Stimulated activated memory B cell treated with anti-CD40 and anti-IgM and Interleukin-4, amounts not matched to agents 10 μg/mL and 1 μg/mL and 100 μg/mL, for 72 hours (primary cell): ENCODE measurements around the gene TSFM.
"Not testable (repeated sequence)": the region's sequence is repeated elsewhere in the genome, so short reads cannot be mapped to it uniquely, and the experiment has no call there.

Experiments
- ATAC-seq: fragments of 150-1000 bp; cut with Tn5 transposase; 2 replicates; pipeline ENCODE4 v1.10.0; 2021
- H3K27ac Mint-ChIP-seq: one replicate; pipeline ENCODE4 v1.8.0; 2022; ENCODE audit warnings: mild to moderate bottlenecking, mixed read lengths
- H3K27me3 Mint-ChIP-seq: one replicate; pipeline ENCODE4 v1.8.0; 2022; ENCODE audit warnings: mixed read lengths
- H3K36me3 Mint-ChIP-seq: one replicate; pipeline ENCODE4 v1.8.0; 2022; ENCODE audit warnings: mixed read lengths
- H3K4me1 Mint-ChIP-seq: one replicate; pipeline ENCODE4 v1.8.0; 2022; ENCODE audit warnings: mixed read lengths
- H3K4me3 Mint-ChIP-seq: one replicate; pipeline ENCODE4 v1.8.0; 2022; ENCODE audit warnings: mild to moderate bottlenecking, moderate library complexity, mixed read lengths
- H3K9me3 Mint-ChIP-seq: one replicate; pipeline ENCODE4 v1.8.0; 2022; ENCODE audit warnings: mixed read lengths

The TSFM gene

DNA sequence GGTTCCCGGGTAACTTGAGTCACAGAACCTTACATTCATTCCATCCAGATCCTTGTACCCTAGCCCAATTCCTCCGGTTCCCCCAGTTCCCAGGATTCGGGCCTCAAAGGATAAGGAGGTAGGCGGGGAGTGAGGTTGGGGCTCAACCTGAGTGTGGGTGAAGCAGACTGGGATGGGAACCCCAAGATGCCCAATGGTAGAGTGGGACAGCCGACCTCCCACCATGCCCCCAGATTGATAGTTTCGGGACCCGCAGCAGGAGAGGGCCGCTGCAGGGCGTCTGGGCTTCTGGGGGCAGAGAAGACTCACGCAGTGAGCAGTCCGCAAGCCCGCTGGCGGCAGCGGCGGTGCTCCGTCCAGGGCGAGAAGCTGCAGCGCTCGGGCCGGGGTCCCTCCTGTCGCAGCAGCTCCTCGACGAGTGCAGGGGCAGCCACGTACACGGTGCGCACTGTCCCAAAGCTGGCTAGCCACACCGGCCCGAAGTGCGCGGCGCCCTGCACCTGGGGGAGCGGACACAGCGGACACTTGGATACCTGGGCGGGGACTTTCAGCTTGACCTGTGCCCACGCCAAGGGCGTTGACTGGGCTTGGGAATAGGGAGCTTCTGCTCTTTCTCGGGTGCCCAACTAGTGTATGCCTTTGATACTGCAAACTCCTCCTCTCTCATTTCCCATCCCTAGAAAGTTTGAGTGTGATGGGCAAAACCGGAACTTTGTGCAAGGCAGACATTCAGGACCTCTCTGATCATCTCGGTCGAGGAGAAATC, 16.7 kb upstream of the TSFM start:
- H3K9me3 Mint-ChIP-seq, result no peaks in the 10 kb centered on the region
- ATAC-seq, result peak; percentile 25
- peak overlapping the region; percentile 85 for H3K4me3 Mint-ChIP-seq
- H3K27me3 Mint-ChIP-seq, result peaks cover 19% of the 10 kb centered on the region
- peak overlapping the region; percentile 77 for H3K27ac Mint-ChIP-seq
- H3K36me3 Mint-ChIP-seq, result peaks cover 30% of the 10 kb centered on the region
- peaks cover 49% of the 10 kb centered on the region for H3K4me1 Mint-ChIP-seq

DNA sequence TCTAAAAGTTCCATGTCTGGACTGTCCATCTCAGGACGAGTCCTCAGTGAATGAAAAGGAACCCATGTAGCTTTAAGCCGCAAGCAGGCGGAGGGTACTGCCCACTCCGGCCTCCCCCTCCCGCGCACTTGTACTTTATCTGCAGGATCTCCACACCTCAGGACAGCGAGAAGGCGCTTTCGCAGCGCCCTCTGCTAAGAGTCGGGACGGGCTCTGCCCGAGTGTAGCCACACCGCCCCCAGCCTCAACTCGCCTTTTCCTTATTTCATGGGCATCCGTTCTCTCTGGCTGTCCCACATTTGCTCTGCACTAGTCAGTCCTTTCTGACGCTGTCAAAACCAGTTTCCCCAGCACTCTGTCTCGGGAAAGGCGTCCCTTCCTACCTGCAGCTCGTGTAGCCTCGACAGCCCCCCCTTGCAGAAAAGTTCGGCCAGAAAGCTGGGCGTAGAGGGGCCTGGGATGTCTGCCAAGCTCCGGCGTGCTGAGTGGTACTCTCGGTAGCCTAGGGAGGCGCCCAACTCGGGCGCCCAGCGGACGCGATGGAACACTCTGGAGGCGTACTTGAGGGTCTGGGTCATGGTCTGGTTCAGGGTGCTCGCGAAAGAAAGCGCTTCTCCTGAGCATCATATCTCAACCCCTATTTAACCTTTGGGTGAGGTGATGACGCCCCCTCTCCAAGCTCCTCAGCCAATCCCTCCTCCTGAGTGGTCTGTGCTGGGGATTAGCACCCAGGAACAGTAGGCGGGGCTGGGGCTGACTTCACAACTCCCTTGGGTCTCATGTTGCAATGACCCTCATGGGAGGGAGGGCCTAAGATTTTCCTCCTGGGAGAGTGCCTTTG, 15.9 kb upstream of the TSFM start, which contains the start of gene CYP27B1:
Gene CYP27B1 (minus strand): TSS at position 615 of the 841 bp plus-strand sequence. CDS start 37 bp downstream, at position 578.
- no peaks in the 10 kb centered on the region for H3K9me3 Mint-ChIP-seq
- H3K4me1 Mint-ChIP-seq, result peaks cover 52% of the 10 kb centered on the region
- no peak for ATAC-seq
- H3K27ac Mint-ChIP-seq, result no peak within 1 kb of the TSS
- H3K36me3 Mint-ChIP-seq, result peaks cover 27% of the 10 kb centered on the region
- peaks cover 19% of the 10 kb centered on the region for H3K27me3 Mint-ChIP-seq
- peak within 1 kb of the TSS; percentile 85 for H3K4me3 Mint-ChIP-seq

DNA sequence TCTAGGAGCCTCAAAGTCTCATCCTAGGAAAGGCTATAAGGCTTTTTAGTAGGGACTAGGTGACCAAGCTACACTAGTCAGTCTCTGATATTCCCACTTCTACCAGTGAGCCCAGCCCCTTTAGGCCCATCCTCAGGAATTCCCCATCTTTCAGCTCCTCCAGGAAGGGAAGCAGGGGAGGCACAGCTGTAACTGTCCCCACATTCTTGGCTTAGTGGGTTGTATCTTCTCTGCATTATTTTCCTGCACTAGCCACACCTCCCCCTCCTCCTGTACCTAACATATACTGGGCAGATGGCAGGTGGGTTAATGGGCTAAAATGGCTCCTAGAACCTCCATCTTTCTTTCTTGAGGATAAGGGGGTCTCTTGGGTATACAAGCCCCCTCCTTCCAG, 15.3 kb upstream of the TSFM start:
- Mint-ChIP-seq H3K27me3 (peaks cover 19% of the 10 kb centered on the region), H3K27ac (no peak overlapping the region), H3K4me3 (no peak overlapping the region), H3K36me3 (peaks cover 27% of the 10 kb centered on the region), H3K9me3 (no peaks in the 10 kb centered on the region), H3K4me1 (peaks cover 56% of the 10 kb centered on the region)
- no peak for ATAC-seq

DNA sequence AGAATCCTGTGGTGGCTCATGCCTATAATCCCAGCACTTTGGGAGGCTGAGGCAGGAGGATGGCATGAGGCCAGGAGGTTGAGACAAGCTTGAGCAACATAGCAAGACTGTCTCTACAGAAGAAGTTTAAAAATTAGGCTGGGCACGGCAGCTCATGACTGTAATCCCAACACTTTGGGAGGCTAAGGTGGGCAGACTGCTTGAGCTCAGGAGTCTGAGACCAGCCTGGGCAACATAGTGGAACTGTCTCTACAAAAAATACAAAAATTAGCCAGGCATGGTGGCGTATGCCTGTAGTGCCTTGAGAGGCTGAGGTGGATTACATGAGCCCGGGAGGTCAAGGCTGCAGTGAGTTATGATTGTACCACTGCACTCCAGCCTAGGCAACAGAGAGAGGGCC, 14.7 kb upstream of the TSFM start:
- peaks cover 59% of the 10 kb centered on the region for H3K4me1 Mint-ChIP-seq
- no peak for ATAC-seq
- H3K27ac Mint-ChIP-seq, result no peak overlapping the region
- H3K27me3 Mint-ChIP-seq, result peaks cover 19% of the 10 kb centered on the region
- no peaks in the 10 kb centered on the region for H3K9me3 Mint-ChIP-seq
- peaks cover 27% of the 10 kb centered on the region for H3K36me3 Mint-ChIP-seq
- H3K4me3 Mint-ChIP-seq, result no peak overlapping the region

DNA sequence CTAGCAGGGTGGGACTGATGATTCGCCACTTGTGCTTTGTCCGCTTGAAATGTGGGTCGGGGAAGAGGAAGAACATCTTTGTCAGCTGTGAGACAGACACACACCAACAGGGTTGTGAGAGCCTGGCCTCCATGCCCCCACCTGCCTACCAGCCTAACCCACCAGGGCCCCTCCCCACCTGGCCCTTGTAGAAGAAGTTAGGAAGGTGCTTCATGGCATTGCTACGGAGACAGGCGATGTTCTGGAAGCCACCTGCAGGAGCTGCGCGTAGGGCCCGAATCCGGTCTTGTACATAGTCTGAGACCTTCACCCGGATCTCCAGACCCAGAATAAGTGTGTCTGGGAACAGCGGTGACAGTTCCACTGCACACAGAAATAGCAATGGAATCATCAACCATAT, 13.0 kb upstream of the TSFM start:
- no peak overlapping the region for H3K27ac Mint-ChIP-seq
- no peaks in the 10 kb centered on the region for H3K9me3 Mint-ChIP-seq
- peaks cover 27% of the 10 kb centered on the region for H3K36me3 Mint-ChIP-seq
- no peak for ATAC-seq
- peaks cover 19% of the 10 kb centered on the region for H3K27me3 Mint-ChIP-seq
- no peak overlapping the region for H3K4me3 Mint-ChIP-seq
- H3K4me1 Mint-ChIP-seq, result peaks cover 56% of the 10 kb centered on the region

DNA sequence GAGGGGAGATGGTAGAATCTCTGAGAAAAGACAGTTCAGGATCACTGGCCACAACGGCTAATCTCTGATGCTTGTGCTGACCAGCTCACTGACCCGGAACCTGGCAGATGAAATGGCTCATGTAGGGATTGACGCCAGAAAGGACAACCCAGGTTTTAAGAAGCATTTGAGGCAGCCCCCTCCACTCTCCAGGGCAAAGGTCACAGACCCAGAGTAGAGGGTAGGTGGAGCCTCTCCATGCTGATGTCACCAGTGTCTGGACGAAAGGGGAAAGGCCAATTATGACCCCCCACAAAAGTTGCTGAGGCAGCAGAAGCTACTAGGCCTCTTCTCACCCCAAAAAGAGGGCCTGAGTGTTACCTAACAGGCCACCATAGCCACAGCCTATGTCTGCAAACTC, 11.9 kb upstream of the TSFM start:
- Mint-ChIP-seq H3K27me3 (peaks cover 10% of the 10 kb centered on the region), H3K36me3 (peaks cover 27% of the 10 kb centered on the region), H3K27ac (no peak overlapping the region), H3K4me3 (no peak overlapping the region), H3K9me3 (no peaks in the 10 kb centered on the region), H3K4me1 (peaks cover 46% of the 10 kb centered on the region)
- no peak for ATAC-seq

DNA sequence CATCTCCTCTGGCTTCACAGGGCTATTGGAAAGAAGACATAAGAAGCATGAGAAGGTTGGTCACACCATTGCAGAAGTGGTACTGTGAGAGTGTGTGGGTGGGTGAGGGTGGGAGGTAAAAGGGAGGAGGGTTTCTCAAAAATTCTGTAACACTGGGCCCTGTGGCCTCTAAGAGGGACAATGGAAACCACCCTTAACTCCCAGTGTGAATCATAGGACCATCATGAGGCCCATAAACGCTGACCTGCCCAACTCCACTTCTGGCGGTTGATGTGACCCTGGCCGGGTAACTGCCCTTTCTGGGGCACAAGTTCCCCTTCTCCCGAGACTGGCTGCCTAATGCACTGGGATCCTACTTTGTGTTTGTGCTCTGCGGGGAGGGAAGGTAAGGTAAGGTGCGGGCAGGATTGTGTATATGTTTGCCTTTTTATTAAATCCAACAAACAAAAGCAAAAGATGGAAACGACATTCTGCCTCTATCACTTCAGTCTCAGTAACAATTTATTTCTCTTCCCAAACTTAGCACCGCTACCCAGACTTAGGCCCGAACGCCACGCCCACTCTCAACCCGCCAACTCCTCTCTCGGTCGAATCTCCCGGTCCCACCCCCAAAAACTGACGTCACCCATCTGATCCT, 11.2 kb upstream of the TSFM start:
- peak; percentile 84 for ATAC-seq

DNA sequence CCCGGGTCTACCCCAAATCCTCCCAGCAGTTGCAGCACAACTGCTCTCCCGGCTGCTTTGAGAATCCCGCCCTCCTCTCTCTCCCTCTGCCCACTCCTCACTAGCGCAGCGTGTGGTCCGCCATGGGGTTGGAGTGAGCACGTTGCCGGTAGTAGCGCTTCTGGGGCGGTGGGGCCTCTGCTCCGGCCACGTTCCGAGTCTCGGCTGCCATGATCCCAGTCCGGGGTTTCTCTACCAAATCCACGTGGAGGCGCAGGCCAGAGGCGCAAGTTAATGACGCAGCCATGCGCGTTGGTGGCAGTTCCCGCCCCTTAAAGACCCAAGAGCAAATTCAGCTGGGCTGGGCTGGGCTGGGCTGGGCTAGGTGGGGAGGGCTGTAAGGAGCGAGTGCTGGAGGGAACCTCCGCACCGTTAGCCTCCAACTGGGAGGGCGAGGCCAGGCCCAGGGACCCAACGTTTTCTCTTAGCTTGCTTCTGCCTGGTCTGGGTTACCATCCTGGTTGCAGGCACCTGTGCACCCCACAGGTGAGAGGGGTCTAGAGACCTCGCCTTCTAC, 10.6 kb upstream of the TSFM start, which contains the start of gene METTL1:
Gene METTL1 (minus strand): TSS at position 233 of the 556 bp plus-strand sequence. CDS start 22 bp downstream, at position 211.
- Mint-ChIP-seq H3K27me3 (peaks cover 1% of the 10 kb centered on the region), H3K4me1 (peaks cover 38% of the 10 kb centered on the region), H3K4me3 (peak within 1 kb of the TSS; percentile 97), H3K9me3 (no peaks in the 10 kb centered on the region), H3K27ac (peak within 1 kb of the TSS; percentile 86), H3K36me3 (peaks cover 27% of the 10 kb centered on the region)
- peak; percentile 96 for ATAC-seq

More for the DNA sequence above, 11.2 kb upstream of the TSFM start:
- peaks cover 44% of the 10 kb centered on the region for H3K4me1 Mint-ChIP-seq
- H3K27me3 Mint-ChIP-seq, result peaks cover 7% of the 10 kb centered on the region
- H3K9me3 Mint-ChIP-seq, result no peaks in the 10 kb centered on the region
- H3K27ac Mint-ChIP-seq, result peak overlapping the region; percentile 86
- peak overlapping the region; percentile 97 for H3K4me3 Mint-ChIP-seq
- peaks cover 27% of the 10 kb centered on the region for H3K36me3 Mint-ChIP-seq

DNA sequence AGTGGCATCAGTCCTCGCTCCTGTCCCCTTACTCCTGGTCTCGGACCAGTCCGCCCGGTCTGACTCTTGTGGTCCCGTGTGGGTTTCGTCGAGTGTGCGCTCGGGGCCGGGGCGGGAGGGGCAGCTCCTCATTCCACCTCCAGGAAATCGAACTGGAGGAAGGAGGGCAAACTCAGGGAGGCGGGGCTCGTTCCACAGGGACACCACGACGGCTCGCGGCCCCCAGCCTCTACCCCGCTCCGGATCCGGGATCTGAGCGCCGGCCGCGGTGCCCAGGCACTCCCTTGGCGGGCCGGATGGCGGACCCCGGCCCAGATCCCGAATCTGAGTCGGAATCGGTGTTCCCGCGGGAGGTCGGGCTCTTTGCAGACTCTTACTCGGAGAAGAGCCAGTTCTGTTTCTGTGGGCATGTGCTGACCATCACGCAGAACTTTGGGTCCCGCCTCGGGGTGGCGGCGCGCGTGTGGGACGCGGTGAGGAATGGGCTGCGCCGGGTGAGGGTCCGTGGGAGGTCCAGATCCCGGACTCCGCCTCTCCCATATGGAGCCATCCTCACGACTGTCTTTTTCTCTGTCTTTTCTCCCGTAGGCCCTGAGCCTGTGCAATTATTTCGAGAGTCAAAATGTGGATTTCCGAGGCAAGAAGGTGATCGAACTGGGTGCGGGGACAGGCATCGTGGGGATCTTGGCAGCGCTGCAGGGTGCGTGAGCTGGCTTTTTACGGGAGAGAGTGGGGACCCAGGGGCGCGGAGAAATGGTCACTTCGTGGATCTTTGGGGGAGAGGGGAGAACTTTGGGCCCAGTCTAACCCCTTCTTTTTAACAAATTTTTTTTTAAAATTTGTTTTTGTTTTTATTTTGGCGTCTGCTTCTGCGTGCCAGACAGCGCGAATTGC, 9.9 kb upstream of the TSFM start, which contains the start of gene EEF1AKMT3:
Gene EEF1AKMT3 (plus strand): TSS at position 186 of the 894 bp plus-strand sequence. CDS start 111 bp downstream, at position 297.
- H3K27me3 Mint-ChIP-seq, result no peaks in the 10 kb centered on the region
- H3K27ac Mint-ChIP-seq, result peak within 1 kb of the TSS; percentile 86
- H3K36me3 Mint-ChIP-seq, result peaks cover 27% of the 10 kb centered on the region
- no peaks in the 10 kb centered on the region for H3K9me3 Mint-ChIP-seq
- H3K4me1 Mint-ChIP-seq, result peaks cover 31% of the 10 kb centered on the region
- peak within 1 kb of the TSS; percentile 97 for H3K4me3 Mint-ChIP-seq
- peak; percentile 34 for ATAC-seq

DNA sequence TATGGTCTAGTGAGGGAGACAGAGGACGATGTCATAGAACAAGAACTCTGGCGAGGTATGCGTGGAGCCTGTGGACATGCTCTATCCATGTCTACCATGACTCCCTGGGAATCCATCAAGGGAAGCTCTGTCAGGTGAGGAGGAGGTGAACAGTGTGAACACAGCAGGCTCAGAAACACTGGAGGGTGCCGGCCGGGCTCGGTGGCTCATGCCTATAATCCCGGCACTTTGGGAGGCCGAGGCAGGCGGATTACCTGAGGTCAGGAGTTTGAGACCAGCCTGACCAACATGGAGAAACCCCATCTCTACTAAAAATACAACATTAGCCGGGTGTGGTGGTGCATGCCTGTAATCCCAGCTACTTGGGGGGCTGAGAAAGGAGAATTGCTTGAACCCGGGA, 8.0 kb upstream of the TSFM start:
- Mint-ChIP-seq H3K36me3 (peaks cover 12% of the 10 kb centered on the region), H3K4me1 (peaks cover 31% of the 10 kb centered on the region)
- H3K9me3 Mint-ChIP-seq, H3K27me3 Mint-ChIP-seq, ATAC-seq, H3K4me3 Mint-ChIP-seq, H3K27ac Mint-ChIP-seq: not testable (repeated sequence)

DNA sequence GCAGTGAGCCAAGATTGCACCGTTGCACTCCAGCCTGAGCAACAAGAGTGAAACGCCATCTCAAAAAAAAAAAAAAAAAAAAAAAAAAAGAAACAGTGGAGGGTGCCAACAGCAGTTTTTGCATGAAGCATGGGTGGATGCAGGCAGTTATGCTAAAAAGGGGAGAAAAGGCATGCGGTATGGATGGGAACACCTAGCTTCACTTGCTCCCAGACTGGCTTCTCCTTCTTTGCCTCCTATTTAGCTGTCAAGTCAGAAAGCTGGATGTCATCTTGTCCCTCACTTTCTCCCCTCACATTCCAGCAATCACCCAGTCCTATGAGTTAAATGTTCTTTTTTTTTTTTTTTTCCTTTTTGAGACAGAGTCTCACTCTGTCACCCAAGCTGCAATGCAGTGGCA, 7.5 kb upstream of the TSFM start:
- peaks cover 31% of the 10 kb centered on the region for H3K4me1 Mint-ChIP-seq
- no peaks in the 10 kb centered on the region for H3K9me3 Mint-ChIP-seq
- no peak for ATAC-seq
- peaks cover 8% of the 10 kb centered on the region for H3K36me3 Mint-ChIP-seq
- H3K27me3 Mint-ChIP-seq, result no peaks in the 10 kb centered on the region
- no peak overlapping the region for H3K4me3 Mint-ChIP-seq
- no peak overlapping the region for H3K27ac Mint-ChIP-seq

DNA sequence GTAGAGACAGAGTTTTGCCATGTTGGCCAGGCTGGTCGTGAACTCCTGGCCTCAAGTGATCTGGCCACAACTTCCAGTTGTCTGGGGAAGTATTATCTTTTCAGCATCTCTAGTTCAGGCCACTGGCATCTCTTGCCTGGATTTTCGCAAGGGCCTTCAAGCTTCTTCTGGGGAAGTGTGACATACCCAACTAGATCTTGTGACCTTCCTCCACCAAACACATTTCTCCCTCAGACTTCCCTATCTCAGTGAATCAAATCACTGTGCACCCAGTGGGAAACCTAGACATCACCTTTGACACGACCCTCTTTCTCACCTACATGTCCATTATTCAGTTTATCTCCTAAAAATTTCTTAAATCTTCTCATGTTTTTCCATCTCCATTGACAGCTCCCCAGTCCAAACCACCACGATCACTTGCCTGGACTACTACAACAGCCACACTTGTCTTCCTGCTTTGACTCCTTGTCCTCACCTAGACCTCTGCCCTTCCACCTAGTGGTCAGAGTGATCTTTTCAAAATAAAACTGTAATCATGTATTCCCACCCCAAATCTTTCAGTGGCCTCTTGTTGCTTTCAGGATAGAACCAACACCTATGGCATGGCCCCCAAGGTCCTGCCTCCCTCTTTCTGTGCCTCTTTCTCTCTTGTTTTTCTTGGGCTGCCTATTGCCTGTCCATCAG, 6.9 kb upstream of the TSFM start:
- ATAC-seq, result no peak
- no peak overlapping the region for H3K4me3 Mint-ChIP-seq
- no peak overlapping the region for H3K27ac Mint-ChIP-seq
- H3K9me3 Mint-ChIP-seq, result no peaks in the 10 kb centered on the region
- no peaks in the 10 kb centered on the region for H3K27me3 Mint-ChIP-seq
- peaks cover 25% of the 10 kb centered on the region for H3K4me1 Mint-ChIP-seq
- peaks cover 2% of the 10 kb centered on the region for H3K36me3 Mint-ChIP-seq

DNA sequence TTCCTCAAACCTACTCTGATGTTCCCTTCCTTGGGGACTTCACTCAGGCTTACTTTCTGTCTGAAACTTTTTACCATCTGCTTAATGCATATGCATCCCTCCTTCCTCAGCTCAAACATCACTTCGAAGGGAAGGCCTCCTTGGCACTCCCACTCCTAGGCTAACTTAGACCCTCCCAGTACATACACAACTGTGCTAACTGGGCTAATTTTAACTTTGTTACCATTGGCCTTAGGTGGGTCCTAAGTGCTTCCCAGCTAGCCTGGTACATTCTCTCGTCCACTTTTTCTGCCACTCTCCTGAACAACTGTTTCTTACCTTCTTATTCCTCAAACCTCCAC, 6.4 kb upstream of the TSFM start:
- no peaks in the 10 kb centered on the region for H3K36me3 Mint-ChIP-seq
- no peak overlapping the region for H3K27ac Mint-ChIP-seq
- no peak for ATAC-seq
- no peaks in the 10 kb centered on the region for H3K9me3 Mint-ChIP-seq
- no peak overlapping the region for H3K4me3 Mint-ChIP-seq
- no peaks in the 10 kb centered on the region for H3K27me3 Mint-ChIP-seq
- peaks cover 20% of the 10 kb centered on the region for H3K4me1 Mint-ChIP-seq

DNA sequence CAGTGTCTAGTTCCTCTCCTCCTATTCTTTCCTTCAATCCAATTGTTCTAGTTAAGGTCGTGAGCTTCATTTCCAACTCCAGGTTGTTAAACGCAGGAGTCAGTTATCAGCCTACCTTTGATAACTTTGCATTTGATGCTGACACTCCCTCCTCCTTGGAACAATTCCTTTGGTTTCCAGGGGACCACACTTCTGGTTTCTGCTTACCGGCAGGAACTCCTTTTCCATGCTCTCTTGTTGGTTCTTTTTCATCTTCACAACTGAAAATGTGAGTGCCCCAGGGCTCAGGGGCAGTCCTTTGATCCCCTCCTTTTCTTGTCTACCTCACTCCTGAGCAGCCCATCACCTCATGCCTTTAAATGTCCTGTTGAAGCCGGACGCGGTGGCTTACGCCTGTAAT, 5.2 kb upstream of the TSFM start:
- no peak for ATAC-seq
- H3K36me3 Mint-ChIP-seq, result no peaks in the 10 kb centered on the region
- no peaks in the 10 kb centered on the region for H3K27me3 Mint-ChIP-seq
- H3K9me3 Mint-ChIP-seq, result no peaks in the 10 kb centered on the region
- no peak overlapping the region for H3K4me3 Mint-ChIP-seq
- no peak overlapping the region for H3K27ac Mint-ChIP-seq
- peaks cover 20% of the 10 kb centered on the region for H3K4me1 Mint-ChIP-seq
